Keratinocyte (primary cell): ENCODE results near the gene TMEM33.

ENCODE experiments used
- CTCF ChIP-seq, 3 experiments: IDR thresholded peaks in 1 of 3; conservative IDR thresholded peaks in 1 of 3; optimal IDR thresholded peaks in 1 of 3; 2 replicates in 2 of 3; 3 replicates in 1 of 3; pipeline versions ENCODE3 to v1.5.1; 2011; ENCODE audit warnings: low read length in 3 of 3, mild to moderate bottlenecking in 3 of 3, moderate library complexity in 2 of 3, control low read depth in 1 of 3, inconsistent platforms in 1 of 3; ENCODE audit not compliant: insufficient read depth in 2 of 3; ENCODE audit errors: extremely low read depth in 1 of 3
- EZH2 ChIP-seq: IDR thresholded peaks from one replicate; pipeline ENCODE4 v1.6.1; 2012; ENCODE audit warnings: inconsistent platforms, mild to moderate bottlenecking, low read length, moderate library complexity

GRCh38 chr4:41991916-41992767 lies 56.9 kb downstream of the TMEM33 start:
- TF ChIP-seq CTCF (optimal IDR thresholded peaks at IDR 0.05 in 1 of 3, IDR thresholded peaks at IDR 0.05 in 1 of 3, conservative IDR thresholded peaks at IDR 0.05 in 1 of 3; ENCODE audit: extremely low read depth in 1 of 3, insufficient read depth in 2 of 3, low read length in 3 of 3) (no peak), EZH2 (no peak)
